Posterior cingulate gyrus (tissue), 11 donors: ENCODE results near the gene MYO1F.
"Not testable (repeated sequence)": the region's sequence is repeated elsewhere in the genome, so short reads cannot be mapped to it uniquely, and the experiment has no call there.

ENCODE experiments used
- DNase-seq, 10 donors: peaks; one replicate each; pipeline versions ENCODE4 v3.0.0 to v3.0.0-alpha.2; 2020 to 2021; ENCODE audit warnings: mixed read lengths in 3 of 10
- intact Hi-C: fragments of 100-400 bp; cut with DNase I; formaldehyde crosslinking; loops from one replicate; pipeline ENCODE4 v1.15.1; 2023

The MYO1F gene

GRCh38 chr19:8577247-8577646 lies at the start of gene MYO1F:
TSS of gene MYO1F (minus strand) at chr19:8577442. CDS start at chr19:8577309, 133 bp downstream.
- intact Hi-C loops, result no loop called here
- DNase-seq, result no peak

GRCh38 chr19:8626842-8627241 lies 49.6 kb upstream of the MYO1F start:
- DNase-seq, result no peak

GRCh38 chr19:8622886-8623285 lies 45.6 kb upstream of the MYO1F start:
- intact Hi-C loops, DNase-seq: not testable (repeated sequence)

More at GRCh38 chr19:8626842-8627241, 49.6 kb upstream of the MYO1F start:
- intact Hi-C loops, result no loop called here

GRCh38 chr19:8618751-8619150 lies 41.5 kb upstream of the MYO1F start:
- DNase-seq, result no peak
- intact Hi-C loops, result no loop called here

DNA sequence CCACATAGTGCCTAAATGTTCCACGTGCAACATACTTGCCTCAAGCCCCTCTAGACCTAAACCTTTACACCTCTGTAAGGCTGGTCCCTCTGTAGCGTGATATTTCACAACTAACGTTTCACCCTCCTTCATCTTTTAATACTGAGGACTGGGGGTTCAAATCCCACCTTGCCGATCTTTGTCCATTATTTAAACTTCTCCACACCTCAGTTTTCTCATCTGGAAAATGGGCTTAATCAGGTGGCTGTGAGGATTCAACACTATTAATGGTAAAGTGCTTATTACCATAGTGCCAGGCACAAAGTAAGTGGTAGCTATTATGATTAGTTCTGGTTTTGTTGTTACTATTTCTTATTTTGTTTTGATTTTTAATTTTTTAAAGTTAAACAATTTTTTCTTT lies 40.7 kb upstream of the MYO1F start:
- DNase-seq, result no peak
- intact Hi-C loops, result no loop called here

- intact Hi-C loops, DNase-seq: not testable (repeated sequence)
Measured at GRCh38 chr19:8617325-8617724, 40.1 kb upstream of the MYO1F start.

GRCh38 chr19:8616861-8617260 lies 39.6 kb upstream of the MYO1F start:
- no peak for DNase-seq
- intact Hi-C loops, result no loop called here

DNA sequence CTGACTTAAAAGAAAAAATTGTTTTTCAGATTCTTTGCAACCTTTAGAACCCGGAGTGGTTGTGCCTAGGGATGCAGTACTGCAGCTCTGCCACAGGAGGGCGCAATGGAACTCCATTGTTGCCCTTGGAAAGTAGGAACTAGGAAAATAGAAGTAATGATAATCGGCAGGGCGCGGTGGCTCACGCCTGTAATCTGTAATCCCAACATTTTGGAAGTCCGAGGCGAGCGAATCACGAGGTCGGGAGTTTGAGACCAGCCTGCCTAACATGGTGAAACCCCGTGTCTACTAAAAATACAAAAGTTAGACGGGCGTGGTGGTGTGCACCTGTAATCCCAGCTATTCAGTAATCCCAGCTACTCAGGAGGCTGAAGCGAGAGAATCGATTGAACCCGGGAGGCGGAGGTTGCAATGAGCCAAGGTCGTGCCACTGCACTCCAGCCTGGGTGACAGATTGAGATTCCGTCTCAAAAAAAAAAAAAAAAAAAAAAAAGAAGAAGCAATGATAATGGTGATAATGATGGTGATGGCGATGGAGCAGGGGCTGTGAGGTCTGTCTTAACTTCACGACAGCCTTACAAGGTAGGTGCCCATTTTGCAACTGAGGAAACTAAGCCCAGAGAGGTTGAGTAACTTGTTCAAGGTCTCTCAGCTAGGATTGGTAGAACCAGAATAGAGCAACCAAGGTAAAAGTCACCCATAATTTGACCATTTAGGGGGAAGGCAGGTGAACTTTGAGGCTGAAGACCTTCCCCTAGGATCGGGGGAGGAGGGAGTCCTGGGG lies 38.8 kb upstream of the MYO1F start:
- DNase-seq, result peak in 7 of 10 donors; percentile 47 to 92 (median 61)
- intact Hi-C loops, result no loop called here

DNA sequence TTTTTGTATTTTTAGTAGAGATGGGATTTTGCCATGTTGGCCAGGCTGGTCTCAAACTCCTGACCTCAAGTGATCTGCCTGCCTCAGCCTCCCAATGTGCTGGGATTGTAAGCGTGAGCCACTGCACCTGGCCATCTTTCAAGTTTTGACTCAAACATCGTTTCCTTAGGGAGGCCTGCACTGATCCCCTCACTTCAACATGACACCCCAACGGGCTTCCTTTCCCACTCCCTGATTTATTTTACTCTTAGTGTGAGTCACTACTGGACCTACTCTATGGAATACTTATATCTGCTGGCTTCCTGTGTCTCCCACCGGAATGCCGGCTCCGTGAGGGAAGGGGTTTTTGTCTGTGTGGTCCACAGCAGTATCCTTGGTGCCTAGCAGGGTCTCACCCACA lies 37.8 kb upstream of the MYO1F start:
- no peak for DNase-seq
- intact Hi-C loops, result no loop called here

DNA sequence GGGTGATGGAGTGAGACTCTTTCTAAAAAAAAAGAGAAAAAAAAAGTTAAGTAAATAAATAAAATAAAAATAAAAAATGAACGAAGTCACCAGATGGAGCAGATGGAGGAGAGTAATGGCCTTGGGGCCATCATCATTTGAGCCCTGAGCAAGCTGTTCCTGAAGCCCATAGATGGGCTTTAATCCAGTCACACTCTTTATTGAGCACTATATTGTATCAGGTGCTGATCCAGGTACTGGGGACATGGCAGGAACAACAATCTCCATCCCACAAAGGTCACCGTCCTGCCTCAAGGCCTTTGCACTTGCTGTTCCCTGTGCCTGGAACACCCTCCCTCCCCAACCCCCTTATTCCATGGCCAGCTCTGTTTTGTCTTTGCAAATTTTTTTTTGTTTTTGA lies 37.2 kb upstream of the MYO1F start:
- DNase-seq, result no peak
- intact Hi-C loops, result no loop called here

DNA sequence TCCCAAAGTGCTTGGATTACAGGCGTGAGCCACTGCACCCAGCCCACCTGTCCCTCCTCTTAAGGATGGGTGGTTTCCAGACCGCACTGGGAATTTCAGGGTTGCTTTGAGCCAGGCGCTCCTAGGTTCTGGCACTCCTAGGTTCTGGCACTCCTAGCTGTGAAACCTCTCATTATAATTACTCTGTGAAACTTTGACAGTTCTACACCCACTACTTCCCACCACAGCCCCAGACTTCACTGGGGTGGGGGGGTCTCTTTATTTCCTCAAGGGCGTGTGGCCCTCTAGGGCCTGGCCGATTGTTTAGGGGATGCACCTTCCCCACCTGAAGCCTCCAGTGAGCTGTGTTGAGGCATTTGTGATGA lies 35.5 kb upstream of the MYO1F start:
- DNase-seq, result no peak
- intact Hi-C loops, result no loop called here

DNA sequence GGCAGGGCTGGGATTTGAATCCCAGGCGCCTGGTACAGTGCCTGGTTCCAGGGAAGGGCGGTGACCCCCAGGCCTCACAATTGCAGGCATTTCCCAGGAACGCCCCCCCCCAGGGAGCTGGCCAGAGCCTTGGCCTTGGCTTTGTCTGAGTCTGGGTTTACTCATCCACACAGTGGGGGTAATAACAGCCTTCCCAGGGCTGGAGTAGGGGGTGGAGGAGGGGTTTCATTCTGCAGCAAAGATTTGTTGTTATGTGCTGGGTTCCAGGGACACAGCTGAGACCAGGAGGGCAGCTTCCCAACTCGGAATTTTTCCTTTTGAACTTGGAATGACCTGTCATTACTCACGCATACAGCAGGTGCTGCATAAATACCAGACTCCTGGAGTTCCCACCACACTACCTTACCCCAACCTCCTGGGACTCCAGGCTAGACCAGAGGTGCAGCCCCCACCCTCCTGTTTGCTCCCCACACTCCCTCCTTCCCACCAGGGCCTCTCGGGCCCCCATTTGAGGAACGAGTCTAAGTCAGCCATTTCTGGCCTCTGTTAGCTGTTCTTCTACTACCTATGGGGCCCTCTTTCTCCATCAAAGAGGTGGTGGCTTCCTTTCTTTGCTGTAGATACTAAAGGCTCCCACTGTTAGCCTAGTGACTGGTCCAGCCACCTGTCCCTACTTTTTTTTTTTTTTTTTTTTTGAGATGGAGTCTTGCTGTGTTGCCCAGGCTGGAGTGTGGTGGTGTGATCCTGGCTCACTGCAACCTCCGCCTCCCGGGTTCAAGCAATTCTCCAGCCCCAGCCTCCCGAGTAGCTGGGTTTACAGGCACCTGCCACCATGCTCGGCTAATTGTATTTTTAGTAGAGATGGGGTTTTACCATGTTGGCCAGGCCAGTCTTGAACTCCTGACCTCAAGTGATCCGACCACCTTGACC lies 34.9 kb upstream of the MYO1F start:
- peak in 2 of 10 donors; percentile 16 to 87 for DNase-seq
- intact Hi-C loops, result no loop called here

- no peak for DNase-seq
- intact Hi-C loops, result no loop called here
Measured at GRCh38 chr19:8611391-8611876, 34.2 kb upstream of the MYO1F start.

GRCh38 chr19:8610936-8611300 lies 33.7 kb upstream of the MYO1F start:
- DNase-seq, result no peak

GRCh38 chr19:8610041-8610935 lies 33.0 kb upstream of the MYO1F start, which contains the start of gene ADAMTS10:
TSS of gene ADAMTS10 (minus strand) at chr19:8610715. CDS start at chr19:8605710, 5,005 bp downstream.
- peak in 3 of 10 donors; percentile 18 to 88 (median 19) for DNase-seq
- intact Hi-C loops, result no loop called here

More at GRCh38 chr19:8610936-8611300, 33.7 kb upstream of the MYO1F start:
- intact Hi-C loops, result no loop called here

DNA sequence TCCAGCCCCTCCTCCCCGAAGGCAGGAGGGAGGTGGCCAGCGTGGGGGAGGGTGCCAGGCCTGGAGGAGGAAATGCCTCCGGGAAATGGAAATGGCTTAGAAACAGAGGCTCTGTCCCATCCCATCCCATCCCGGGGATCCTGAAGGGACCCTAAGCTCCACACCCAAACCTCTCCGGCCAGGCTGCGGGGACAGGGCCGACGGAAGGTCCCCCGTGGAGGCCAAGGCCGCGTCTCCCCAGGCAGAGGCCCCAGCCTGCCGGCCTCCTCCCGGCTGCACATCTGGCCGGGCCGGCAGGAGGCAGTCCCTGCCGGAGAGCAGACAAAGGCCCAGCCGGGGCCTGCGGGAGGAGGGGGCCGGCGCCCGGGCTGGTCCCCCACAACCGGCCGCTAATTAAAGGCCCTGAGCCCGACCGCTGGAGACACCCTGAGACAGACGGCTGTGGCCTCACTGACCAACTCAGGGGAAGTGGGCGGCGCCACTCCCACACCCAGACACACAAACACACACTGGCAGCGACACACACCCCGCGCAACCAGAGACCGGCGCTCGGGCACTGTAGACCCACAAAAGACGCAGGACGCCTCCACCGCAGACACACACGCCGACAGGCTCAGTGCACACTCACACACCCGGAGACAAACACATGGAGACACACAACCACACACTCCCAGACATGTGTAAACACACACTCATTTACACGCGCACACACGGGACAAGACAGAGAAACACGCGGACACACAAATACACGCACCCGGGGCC lies 32.2 kb upstream of the MYO1F start:
- DNase-seq, result peak in 9 of 10 donors; percentile 26 to 93 (median 62)
- intact Hi-C loops, result no loop called here

GRCh38 chr19:8608941-8609278 lies 31.7 kb upstream of the MYO1F start:
- DNase-seq, result no peak

GRCh38 chr19:8607386-8607785 lies 30.1 kb upstream of the MYO1F start:
- intact Hi-C loops, result no loop called here
- DNase-seq, result no peak

More at GRCh38 chr19:8608941-8609278, 31.7 kb upstream of the MYO1F start:
- intact Hi-C loops, result no loop called here

GRCh38 chr19:8605514-8605913 lies 28.3 kb upstream of the MYO1F start:
- DNase-seq, result no peak
- intact Hi-C loops, result no loop called here

DNA sequence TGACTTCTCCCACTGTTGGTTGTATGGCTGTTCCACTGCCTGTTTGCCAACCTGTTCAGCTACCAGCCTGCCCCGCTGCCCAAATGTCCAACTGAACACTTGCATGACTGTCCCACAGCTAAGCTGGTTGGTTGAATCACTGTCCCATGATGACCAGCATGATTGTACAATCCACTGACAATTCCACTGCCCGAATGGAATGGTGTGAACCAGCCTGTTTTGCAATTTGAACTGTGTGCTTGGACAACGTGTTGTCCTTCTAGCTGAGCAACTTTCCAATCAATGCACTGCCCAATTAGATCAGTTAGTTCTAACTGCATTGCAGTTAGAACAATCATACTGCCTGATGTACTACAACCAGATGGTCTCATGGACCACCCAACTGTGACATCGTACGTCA lies 24.6 kb upstream of the MYO1F start:
- intact Hi-C loops, result no loop called here
- DNase-seq, result no peak
